GM12892 (cell line): Measurements from ENCODE around the gene TENM4.

Experiments
- DNase-seq: peaks from one replicate; pipeline ENCODE4 v3.0.0; 2011; ENCODE audit not compliant: insufficient read length
- FAIRE-seq: peaks from 2 replicates; lab custom pipeline; 2011; peaks lifted over from hg19 to GRCh38; lab: Jason Lieb, UNC
- POLR2A ChIP-seq: IDR thresholded peaks from 2 replicates; pipeline ENCODE4 v1.6.1; 2011; ENCODE audit warnings: low read depth, low read length, control low read depth
- POLR2AphosphoS5 ChIP-seq: IDR thresholded peaks from 2 replicates; pipeline ENCODE4 v1.6.1; 2011; ENCODE audit warnings: low read depth, low read length, control low read depth
- TAF1 ChIP-seq: IDR thresholded peaks from 2 replicates; pipeline ENCODE4 v1.6.1; 2011; ENCODE audit warnings: low read depth, mild to moderate bottlenecking, control low read depth, low read length, borderline replicate concordance

Gene TENM4

GRCh38 chr11:79363256-79363655 lies 77.6 kb downstream of the TENM4 start:
- DNase-seq, result no peak
- TF ChIP-seq POLR2A (no peak), TAF1 (no peak), POLR2AphosphoS5 (no peak)
- no peak for FAIRE-seq

DNA sequence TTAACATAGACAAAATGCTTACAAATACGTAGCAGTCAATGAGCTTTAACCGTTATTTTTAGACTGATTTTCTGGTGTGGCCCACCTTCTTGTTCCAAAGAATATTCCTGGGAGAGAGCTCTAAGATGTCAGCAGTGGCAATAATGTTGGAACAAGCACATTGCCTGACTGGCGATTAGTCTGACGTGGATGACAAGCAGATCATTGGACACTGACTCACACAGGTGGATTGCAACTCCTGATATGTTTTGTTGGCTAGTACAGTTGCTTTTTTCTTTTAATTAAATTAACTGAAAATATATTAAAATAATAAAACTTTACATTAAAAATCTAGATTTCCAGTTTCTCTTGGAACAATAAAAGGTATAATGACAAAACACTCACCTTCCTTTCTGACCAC lies 78.0 kb downstream of the TENM4 start:
- DNase-seq (no peak), FAIRE-seq (no peak)
- TF ChIP-seq POLR2A (no peak), POLR2AphosphoS5 (no peak), TAF1 (no peak)

DNA sequence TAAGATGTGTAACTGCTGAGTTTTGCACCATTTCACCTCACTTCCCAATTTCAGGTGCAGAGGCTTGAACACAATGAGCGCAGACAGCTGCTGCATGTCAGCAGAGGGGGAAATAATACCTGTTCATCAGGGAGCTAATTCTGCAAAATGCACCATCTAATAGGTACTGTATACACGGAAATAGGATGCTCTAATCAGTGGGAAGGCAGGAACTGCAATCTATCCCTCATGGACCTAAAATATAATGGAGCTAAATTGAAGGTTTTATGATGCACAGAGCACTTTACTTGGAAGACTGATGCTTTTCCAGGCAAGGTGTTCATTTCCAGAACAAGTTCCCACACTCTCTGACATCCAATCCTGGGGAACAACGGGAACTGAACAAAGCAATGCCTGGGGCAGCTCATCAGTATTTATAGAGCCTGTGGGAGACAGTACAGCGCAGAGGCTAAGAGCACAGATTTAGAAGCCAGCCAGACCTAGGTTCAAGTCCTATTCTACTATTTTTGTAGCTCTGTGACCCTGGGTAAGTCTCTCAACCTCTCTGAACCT lies 78.5 kb downstream of the TENM4 start:
- FAIRE-seq (no peak), DNase-seq (no peak)
- TF ChIP-seq TAF1 (no peak), POLR2AphosphoS5 (no peak), POLR2A (no peak)

DNA sequence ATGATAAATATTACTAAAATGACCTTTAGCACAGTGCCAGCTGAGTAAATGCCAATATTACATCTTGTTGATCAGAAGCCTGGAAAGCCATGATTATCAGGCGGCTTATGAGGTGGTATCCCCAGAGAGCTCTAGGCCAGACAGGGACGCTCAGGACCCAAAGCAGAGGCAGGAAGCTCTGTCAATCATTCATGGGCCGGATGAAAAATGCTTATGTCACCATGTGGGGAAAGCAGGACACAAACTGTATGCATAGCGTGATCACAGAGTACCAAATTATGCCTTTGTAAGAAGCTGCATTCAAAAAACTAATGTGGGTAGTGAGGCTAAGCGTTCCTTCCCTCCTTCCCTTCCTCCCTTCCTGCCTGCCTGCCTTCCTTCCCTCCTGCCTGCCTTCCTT lies 82.6 kb downstream of the TENM4 start:
- no peak for DNase-seq
- no peak for FAIRE-seq
- TF ChIP-seq POLR2AphosphoS5 (no peak), POLR2A (no peak), TAF1 (no peak)

- no peak for FAIRE-seq
- no peak for DNase-seq
- no peak for TF ChIP-seq TAF1
- no peak for TF ChIP-seq POLR2AphosphoS5
- TF ChIP-seq POLR2A, result no peak
Measured at GRCh38 chr11:79353706-79354105, 87.1 kb downstream of the TENM4 start.

DNA sequence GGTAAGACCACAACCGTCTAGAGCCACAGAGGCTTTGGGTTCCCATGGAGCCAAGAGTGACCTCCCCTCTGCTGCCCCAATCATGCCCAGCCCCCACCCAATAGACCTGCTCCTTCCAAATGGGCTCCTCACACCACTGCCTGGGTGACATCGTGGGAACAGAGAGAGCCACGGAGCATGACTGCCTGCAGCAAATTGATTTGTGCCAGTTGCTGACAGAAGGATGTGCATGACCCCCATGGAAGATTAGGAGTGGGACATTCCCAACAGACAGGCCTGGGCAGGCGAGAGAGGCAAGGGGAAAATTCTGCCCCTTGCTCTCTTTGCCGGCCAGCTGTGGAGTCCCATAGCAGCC lies 88.5 kb downstream of the TENM4 start:
- no peak for DNase-seq
- no peak for FAIRE-seq
- no peak for TF ChIP-seq TAF1
- TF ChIP-seq POLR2AphosphoS5, result no peak

GRCh38 chr11:79348976-79349682 lies 91.7 kb downstream of the TENM4 start:
- DNase-seq, result no peak
- TF ChIP-seq POLR2AphosphoS5, result no peak
- TF ChIP-seq TAF1, result no peak
- no peak for TF ChIP-seq POLR2A
- FAIRE-seq, result no peak

DNA sequence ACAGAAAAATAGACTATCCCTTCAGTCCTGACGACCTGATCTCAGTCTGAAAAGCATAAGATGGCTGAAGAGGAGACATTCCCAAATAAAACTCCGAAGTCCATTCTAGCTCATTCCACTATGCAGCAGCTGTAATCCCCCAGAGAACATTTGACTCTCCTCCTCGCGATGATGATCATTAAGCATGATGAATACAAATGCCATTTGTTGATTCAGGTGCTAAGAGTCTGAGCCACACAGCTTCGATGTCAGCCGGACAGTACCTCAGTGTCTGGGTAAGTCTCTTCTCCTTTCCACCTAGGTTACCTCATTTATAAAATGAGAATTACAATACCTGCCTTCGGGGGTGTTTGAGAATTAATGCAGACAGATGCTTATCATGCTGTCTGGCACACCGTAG lies 94.8 kb downstream of the TENM4 start:
- no peak for DNase-seq
- no peak for FAIRE-seq
- TF ChIP-seq POLR2AphosphoS5, result no peak
- no peak for TF ChIP-seq TAF1
- no peak for TF ChIP-seq POLR2A

DNA sequence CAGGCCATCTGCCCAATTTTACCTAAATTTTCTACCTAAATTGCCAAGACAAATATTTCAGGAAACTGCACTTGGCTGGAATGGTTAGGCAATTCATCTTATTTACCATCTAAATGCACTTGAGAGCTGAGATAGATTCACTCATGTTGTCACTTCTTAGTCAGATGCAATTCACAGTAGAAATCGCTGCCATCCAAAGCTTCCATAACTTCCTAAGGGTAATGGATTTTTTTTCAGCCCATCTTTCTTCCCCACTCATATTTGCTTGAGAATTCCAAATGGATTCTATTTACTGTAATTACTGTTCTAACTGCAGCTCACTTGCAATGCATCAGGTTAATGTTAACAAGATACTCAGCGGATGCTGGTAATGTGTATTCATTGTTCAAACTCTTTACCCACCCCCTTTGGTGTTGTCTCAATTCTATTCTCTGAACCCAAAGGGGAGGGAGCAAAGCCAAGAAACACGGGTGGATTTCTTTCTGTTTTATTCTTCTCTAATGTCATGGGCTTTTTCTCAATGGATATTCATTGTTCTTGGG lies 96.0 kb downstream of the TENM4 start:
- no peak for TF ChIP-seq TAF1
- TF ChIP-seq POLR2A, result no peak
- no peak for TF ChIP-seq POLR2AphosphoS5
- no peak for FAIRE-seq
- no peak for DNase-seq

GRCh38 chr11:79342686-79343085 lies 98.1 kb downstream of the TENM4 start:
- DNase-seq, result no peak
- no peak for FAIRE-seq
- no peak for TF ChIP-seq POLR2AphosphoS5
- TF ChIP-seq TAF1, result no peak
- TF ChIP-seq POLR2A, result no peak

- FAIRE-seq (no peak), DNase-seq (no peak)
- TF ChIP-seq POLR2A (no peak), POLR2AphosphoS5 (no peak), TAF1 (no peak)
Measured at GRCh38 chr11:79342236-79342635, 98.6 kb downstream of the TENM4 start.

GRCh38 chr11:79340535-79340934 lies 100.3 kb downstream of the TENM4 start:
- DNase-seq (no peak), FAIRE-seq (no peak)
- TF ChIP-seq POLR2A (no peak), POLR2AphosphoS5 (no peak), TAF1 (no peak)
